Uterus (tissue), 2 donors: ENCODE data around the gene MTUS2.

ENCODE experiments used
- CTCF ChIP-seq, 4 experiments: fragments of 200-600 bp in 2 of 4; fragments of 450-650 bp in 2 of 4; sonication (generic) in 2 of 4; IDR thresholded peaks; one replicate each; pipeline ENCODE4 v1.5.1; 2016 to 2019; ENCODE audit warnings: antibody characterized with exemption in 4 of 4, mild to moderate bottlenecking in 2 of 4, moderate library complexity in 1 of 4
- POLR2A ChIP-seq, 2 donors: fragments of 450-650 bp; IDR thresholded peaks; one replicate each; pipeline ENCODE4 v1.6.1; 2016; ENCODE audit warnings: antibody characterized with exemption in 2 of 2, mild to moderate bottlenecking in 1 of 2, moderate library complexity in 1 of 2

GRCh38 chr13:28866932-28867331, 46.8 kb downstream of the MTUS2 start:
- no peak for TF ChIP-seq CTCF (IDR thresholded peaks at IDR 0.05)
- TF ChIP-seq POLR2A (IDR thresholded peaks at IDR 0.05) = no peak
